K562 (cell line): ENCODE data around the gene PPFIA1. TPM values are rescaled to one million over a fixed set of nuclear protein-coding genes. Genes with fewer than 3 reads are reported as not detected.

Experiments used
- ATAC-seq: fragments of 200-7000 bp; cut with Tn5 transposase; 3 replicates; pipeline ENCODE4 v1.9.1; 2020; ENCODE audit warnings: moderate library complexity
- BruUV-seq: library from RNA; stranded (reverse); fragments of 400-500 nt; replicated peaks from 2 replicates; lab custom pipeline; 2021; lab: Mats Ljungman, UMichigan
- CTCF ChIA-PET: fragments of 300-600 bp; formaldehyde crosslinking; extraction: SDS; loops from one replicate; lab custom pipeline; 2021; ENCODE audit warnings: low intra/inter-chr PET ratio; lab: Yijun Ruan, JAX
- POLR2A ChIA-PET: fragments of 300-600, 350-650 bp; sonication (Branson Sonifier 250); formaldehyde crosslinking; extraction: SDS; loops from one replicate; lab custom pipeline; 2021; ENCODE audit warnings: antibody characterized with exemption, inconsistent platforms; lab: Yijun Ruan, JAX
- DNase-seq, 4 experiments: peaks; one replicate each; pipeline versions ENCODE4 v3.0.0 to v3.0.0-alpha.2; 2011 to 2018; ENCODE audit warnings: low spot score in 3 of 4, mixed read lengths in 3 of 4; ENCODE audit errors: extremely low read depth in 1 of 4
- FAIRE-seq: peaks from 2 replicates; lab custom pipeline; 2011; peaks lifted over from hg19 to GRCh38; lab: Jason Lieb, UNC
- H2AFZ ChIP-seq: 2 replicates; pipeline ENCODE4 v1.6.0; 2011; ENCODE audit warnings: low read depth, low read length, control low read depth, inconsistent platforms
- H3K27ac ChIP-seq: fragments of 200-600 bp; 3 replicates; pipeline ENCODE4 v1.8.0; 2011; ENCODE audit warnings: low read depth, mild to moderate bottlenecking, control low read depth, inconsistent platforms, low read length, moderate library complexity, mixed read lengths; ENCODE audit errors: extremely low read depth
- H3K27me3 ChIP-seq, 2 experiments: fragments of 300-600 bp in 1 of 2; 2 replicates in 1 of 2; 3 replicates in 1 of 2; pipeline versions ENCODE4 v1.6.0 to v1.8.0; 2011; ENCODE audit warnings: inconsistent platforms in 2 of 2, low read length in 2 of 2, mild to moderate bottlenecking in 1 of 2, mixed read lengths in 1 of 2, moderate library complexity in 1 of 2; ENCODE audit not compliant: control insufficient read depth in 2 of 2, insufficient read depth in 2 of 2
- H3K36me3 ChIP-seq: fragments of 300-600 bp; 3 replicates; pipeline ENCODE4 v1.8.0; 2011; ENCODE audit warnings: mild to moderate bottlenecking, low read length, inconsistent platforms; ENCODE audit not compliant: control insufficient read depth, insufficient read depth
- H3K4me1 ChIP-seq, 2 experiments: fragments of 200-600 bp in 1 of 2; replicated peaks in 1 of 2; 2 replicates in 1 of 2; 3 replicates in 1 of 2; pipeline versions ENCODE4 v1.5.1 to v1.8.0; 2011; ENCODE audit warnings: inconsistent platforms in 2 of 2, low read length in 2 of 2, mild to moderate bottlenecking in 1 of 2, mixed read lengths in 1 of 2, moderate library complexity in 1 of 2; ENCODE audit not compliant: control insufficient read depth in 2 of 2, insufficient read depth in 2 of 2
- H3K4me2 ChIP-seq: 2 replicates; pipeline ENCODE4 v1.6.1; 2011; ENCODE audit warnings: low read length, control low read depth, inconsistent platforms, mixed read lengths; ENCODE audit not compliant: insufficient read depth
- H3K4me3 ChIP-seq: fragments of 200-600 bp; sonication (generic), shearing (Covaris generic); 2 replicates; pipeline ENCODE4 v1.5.1; 2016; ENCODE audit warnings: control low read depth, inconsistent platforms
- H3K79me2 ChIP-seq: fragments of 200-600 bp; 3 replicates; pipeline ENCODE4 v1.8.0; 2011; ENCODE audit warnings: low read length, inconsistent platforms; ENCODE audit not compliant: control insufficient read depth, insufficient read depth
- H3K9ac ChIP-seq, 2 experiments: 2 replicates each; pipeline versions ENCODE4 v1.6.0 to v1.6.1; 2011; ENCODE audit warnings: low read depth in 2 of 2, low read length in 2 of 2, control low read depth in 1 of 2, inconsistent platforms in 1 of 2, mild to moderate bottlenecking in 1 of 2, mixed read lengths in 1 of 2; ENCODE audit not compliant: insufficient read depth in 1 of 2
- H3K9me1 ChIP-seq: one replicate; pipeline ENCODE4 v1.6.0; 2011; ENCODE audit warnings: inconsistent platforms, mild to moderate bottlenecking, low read length, moderate library complexity; ENCODE audit not compliant: control insufficient read depth, insufficient read depth
- H3K9me3 ChIP-seq: replicated peaks from 2 replicates; pipeline ENCODE4 v1.5.1; 2011; ENCODE audit warnings: low read depth, low read length, inconsistent platforms; ENCODE audit not compliant: control insufficient read depth, insufficient read depth
- H4K20me1 ChIP-seq: replicated peaks from 2 replicates; pipeline ENCODE4 v1.6.1; 2011; ENCODE audit warnings: low read length, inconsistent platforms, mixed read lengths; ENCODE audit not compliant: control insufficient read depth, insufficient read depth
- ARID1B ChIP-seq: fragments of 450-650 bp; IDR thresholded peaks from 2 replicates; pipeline ENCODE4 v1.6.1; 2016; ENCODE audit warnings: antibody characterized with exemption, mild to moderate bottlenecking, inconsistent platforms
- CBFA2T2 ChIP-seq: fragments of 450-650 bp; conservative IDR thresholded peaks from 2 replicates; pipeline ENCODE4 v1.6.1; 2017; ENCODE audit warnings: mild to moderate bottlenecking
- CBX3 ChIP-seq, 2 experiments: IDR thresholded peaks; 1 replicate in 1 of 2; 2 replicates in 1 of 2; pipeline ENCODE4 v1.6.1; 2012; ENCODE audit warnings: inconsistent platforms in 2 of 2, low read length in 2 of 2, borderline replicate concordance in 1 of 2, control low read depth in 1 of 2
- CREB1 ChIP-seq, 2 experiments: sonication (generic) in 1 of 2; formaldehyde crosslinking in 1 of 2; IDR thresholded peaks; 2 replicates each; pipeline versions ENCODE4 v1.6.1 to v1.8.0; 2012 to 2022; ENCODE audit warnings: inconsistent platforms in 1 of 2, mild to moderate bottlenecking in 1 of 2, missing genetic modification reagents in 1 of 2, moderate library complexity in 1 of 2
- CXXC5 ChIP-seq: fragments of 250-450 bp; sonication (Bioruptor Pico); IDR thresholded peaks from 2 replicates; pipeline ENCODE4 v1.8.0; 2022; ENCODE audit warnings: inconsistent platforms, mild to moderate bottlenecking, moderate library complexity
- ESRRA ChIP-seq: fragments of 450-650 bp; IDR thresholded peaks from 2 replicates; pipeline ENCODE4 v1.6.1; 2014; ENCODE audit warnings: low read depth, mild to moderate bottlenecking, moderate library complexity, borderline replicate concordance
- JUND ChIP-seq, 2 experiments: IDR thresholded peaks; 2 replicates in 1 of 2; 3 replicates in 1 of 2; pipeline ENCODE4 v1.6.1; 2011; ENCODE audit warnings: borderline replicate concordance in 2 of 2, low read depth in 2 of 2, low read length in 2 of 2, improper control_type of control experiment in 1 of 2, missing biosample characterization in 1 of 2, missing genetic modification characterization in 1 of 2, missing genetic modification reagents in 1 of 2
- RNF2 ChIP-seq: sonication (generic); IDR thresholded peaks from 2 replicates; pipeline ENCODE4 v1.6.1; 2016
- WGBS: fragments of 100-300 bp; shearing (Covaris generic); methylation state at CpG from one replicate; pipeline ENCODE4 v1.1.6; 2016; ENCODE audit warnings: low coverage, mixed read lengths; ENCODE audit not compliant: insufficient coverage; ENCODE audit errors: missing lambda C conversion rate; 5-methylcytosine and 5-hydroxymethylcytosine counted together
- in situ Hi-C: fragments of 300-500 bp; cut with MboI; formaldehyde crosslinking; loops from 4 replicates; pipeline ENCODE4 v1.15.0; 2018; ENCODE audit warnings: inconsistent platforms, mixed read lengths
- intact Hi-C: fragments of 100-400 bp; cut with micrococcal nuclease; formaldehyde crosslinking; loops from 2 replicates; pipeline ENCODE4 v1.14.2; 2022
- polyA plus RNA-seq, 8 experiments: library from polyadenylated mRNA; depleted of rRNA in 4 of 8; stranded (reverse) in 5 of 8; unstranded in 3 of 8; fragments of >200 nt; fragmentation: Nextera tagmentation in 2 of 8; fragmentation: Illumina TruSeq in 1 of 8; extraction: Ambion mirVana in 2 of 8; extraction: Trizol in 1 of 8; gene quantifications; 2 replicates each; pipeline versions ENCODE4 v1.2.1 to v1.2.3, GENCODE V29; 2011 to 2014; ENCODE audit warnings: inconsistent platforms in 1 of 8, missing spikeins in 1 of 8
- total RNA-seq, 7 experiments: library from RNA; depleted of rRNA in 6 of 7; stranded (reverse); fragments of >200 nt in 6 of 7; fragmentation: Illumina TruSeq in 2 of 7; extraction: Trizol in 2 of 7; gene quantifications; 2 replicates each; pipeline versions ENCODE4 v1.2.1 to v1.2.3, GENCODE V29; 2011 to 2021; ENCODE audit warnings: low replicate concordance in 1 of 7
- TF ChIP-seq, protein P1 (sequence below): sonication (generic); formaldehyde crosslinking; IDR thresholded peaks from 2 replicates; pipeline ENCODE4 v1.8.1; 2023; ENCODE audit warnings: missing genetic modification reagents, mild to moderate bottlenecking, borderline replicate concordance
- TF ChIP-seq, protein P2 (sequence below): sonication (generic); formaldehyde crosslinking; IDR thresholded peaks from 2 replicates; pipeline ENCODE4 v1.5.0; 2020; ENCODE audit warnings: missing genetic modification reagents
- TF ChIP-seq, protein P3 (sequence below): fragments of 450-650 bp; IDR thresholded peaks from 2 replicates; pipeline ENCODE4 v1.6.1; 2016; ENCODE audit warnings: low read depth, mild to moderate bottlenecking, moderate library complexity

Gene PPFIA1
- total and polyA plus RNA-seq, 9 of the 15 experiments (the other 6 are each of a cell fraction or from before 2014, with no cell fraction given): 9.9 to 41.5 (median 28.5) TPM

DNA sequence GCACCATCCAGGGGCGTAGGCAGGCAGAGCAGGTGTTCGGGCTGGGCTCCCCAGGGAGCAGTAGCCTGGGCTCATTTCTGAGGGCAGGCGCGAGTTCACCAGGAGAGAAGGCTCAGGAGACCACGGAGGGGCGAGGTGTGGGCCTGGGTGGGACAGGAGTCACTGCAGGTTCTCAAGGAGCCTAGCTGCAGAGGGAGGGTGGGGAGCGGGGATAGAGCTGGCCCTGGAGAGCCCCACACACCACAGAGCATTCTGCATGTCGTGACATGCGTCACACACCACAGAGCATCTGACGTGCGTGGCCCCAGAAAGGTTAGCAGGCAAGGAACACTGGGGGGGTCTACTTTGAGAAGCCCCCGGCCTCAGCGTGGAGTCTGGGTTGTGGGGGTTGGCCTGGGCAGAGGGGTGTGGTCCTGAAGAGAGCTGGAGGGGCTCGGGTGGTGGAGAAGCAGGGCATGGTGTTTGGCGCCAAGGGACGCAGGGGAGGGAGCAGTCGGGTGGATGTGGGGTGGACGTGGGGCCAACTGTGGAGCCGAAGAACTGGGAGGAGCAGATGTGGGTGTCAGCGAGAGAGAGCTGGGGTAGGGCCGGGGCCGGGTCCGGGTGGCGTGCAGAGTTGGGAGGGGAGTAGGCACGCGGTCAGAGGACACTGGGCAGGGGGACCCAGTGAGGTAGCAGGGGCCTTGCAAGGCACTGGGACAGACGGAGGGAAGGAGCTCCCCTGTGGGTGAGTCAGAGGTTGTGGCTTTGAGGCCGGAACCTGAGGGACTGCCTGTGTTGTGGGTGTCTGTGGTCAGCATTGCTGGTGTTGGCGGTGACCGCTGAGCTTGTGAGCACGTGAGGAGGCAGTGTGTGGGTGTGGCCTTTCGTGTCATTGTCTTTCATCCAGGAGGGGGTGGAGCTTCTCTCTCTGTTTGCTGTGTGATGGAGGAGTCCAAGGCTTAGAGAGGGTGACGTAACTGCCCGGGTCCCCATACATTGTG lies 153.3 kb downstream of the PPFIA1 start:
- Histone ChIP-seq H2AFZ (no peak overlapping the region), H3K27me3 (no peaks in the 10 kb centered on the region), H3K79me2 (peaks cover 27% of the 10 kb centered on the region), H3K4me2 (no peak overlapping the region), H3K9ac (peak overlapping the region in 1 of 2 experiments; percentile 72; a peak in 2 of 4 replicates), H3K27ac (peak overlapping the region; percentile 22; the same call in 1 of the 3 replicates), H3K4me3 (no peak overlapping the region), H4K20me1 (peaks cover 35% of the 10 kb centered on the region), H3K36me3 (peaks cover 74% of the 10 kb centered on the region), H3K9me1 (peaks cover 16% of the 10 kb centered on the region), H3K4me1 (peaks cover 11 to 37% of the 10 kb centered on the region in 2 experiments; a peak in 4 of 5 replicates), H3K9me3 (no peaks in the 10 kb centered on the region)
- WGBS: 77% methylated on average over 19 of the region's 34 CpGs
- DNase-seq: peak; percentile 66 to 82 (median 70)
- peak; percentile 67 for ATAC-seq
- no TSS peak for BruUV-seq
- intact Hi-C loops (loop anchor here (5.0 kb wide), 1 partner anchor 33 kb away; no protein-coding TSS in a partner anchor), in situ Hi-C loops (no loop called here)
- ChIA-PET POLR2A (interaction anchor here (0.6 to 1.2 kb wide), 3 partner anchors 9 to 813 kb away, joined by 3 to 4 read pairs (median 3); no protein-coding TSS in a partner anchor), CTCF (no interaction called here)
- peak; percentile 82 for FAIRE-seq
- peak; percentile 47; the same call in 1 of the 2 replicates for TF ChIP-seq CXXC5 (CRISPR knock-in tag)
- TF ChIP-seq, protein P1, sequence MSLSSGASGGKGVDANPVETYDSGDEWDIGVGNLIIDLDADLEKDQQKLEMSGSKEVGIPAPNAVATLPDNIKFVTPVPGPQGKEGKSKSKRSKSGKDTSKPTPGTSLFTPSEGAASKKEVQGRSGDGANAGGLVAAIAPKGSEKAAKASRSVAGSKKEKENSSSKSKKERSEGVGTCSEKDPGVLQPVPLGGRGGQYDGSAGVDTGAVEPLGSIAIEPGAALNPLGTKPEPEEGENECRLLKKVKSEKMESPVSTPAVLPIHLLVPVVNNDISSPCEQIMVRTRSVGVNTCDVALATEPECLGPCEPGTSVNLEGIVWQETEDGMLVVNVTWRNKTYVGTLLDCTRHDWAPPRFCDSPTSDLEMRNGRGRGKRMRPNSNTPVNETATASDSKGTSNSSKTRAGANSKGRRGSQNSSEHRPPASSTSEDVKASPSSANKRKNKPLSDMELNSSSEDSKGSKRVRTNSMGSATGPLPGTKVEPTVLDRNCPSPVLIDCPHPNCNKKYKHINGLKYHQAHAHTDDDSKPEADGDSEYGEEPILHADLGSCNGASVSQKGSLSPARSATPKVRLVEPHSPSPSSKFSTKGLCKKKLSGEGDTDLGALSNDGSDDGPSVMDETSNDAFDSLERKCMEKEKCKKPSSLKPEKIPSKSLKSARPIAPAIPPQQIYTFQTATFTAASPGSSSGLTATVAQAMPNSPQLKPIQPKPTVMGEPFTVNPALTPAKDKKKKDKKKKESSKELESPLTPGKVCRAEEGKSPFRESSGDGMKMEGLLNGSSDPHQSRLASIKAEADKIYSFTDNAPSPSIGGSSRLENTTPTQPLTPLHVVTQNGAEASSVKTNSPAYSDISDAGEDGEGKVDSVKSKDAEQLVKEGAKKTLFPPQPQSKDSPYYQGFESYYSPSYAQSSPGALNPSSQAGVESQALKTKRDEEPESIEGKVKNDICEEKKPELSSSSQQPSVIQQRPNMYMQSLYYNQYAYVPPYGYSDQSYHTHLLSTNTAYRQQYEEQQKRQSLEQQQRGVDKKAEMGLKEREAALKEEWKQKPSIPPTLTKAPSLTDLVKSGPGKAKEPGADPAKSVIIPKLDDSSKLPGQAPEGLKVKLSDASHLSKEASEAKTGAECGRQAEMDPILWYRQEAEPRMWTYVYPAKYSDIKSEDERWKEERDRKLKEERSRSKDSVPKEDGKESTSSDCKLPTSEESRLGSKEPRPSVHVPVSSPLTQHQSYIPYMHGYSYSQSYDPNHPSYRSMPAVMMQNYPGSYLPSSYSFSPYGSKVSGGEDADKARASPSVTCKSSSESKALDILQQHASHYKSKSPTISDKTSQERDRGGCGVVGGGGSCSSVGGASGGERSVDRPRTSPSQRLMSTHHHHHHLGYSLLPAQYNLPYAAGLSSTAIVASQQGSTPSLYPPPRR (CRISPR knock-in tag): peak; percentile 94; the same call in 1 of the 2 replicates
- peak; percentile 21; the same call in 1 of the 2 replicates for TF ChIP-seq CBFA2T2
- TF ChIP-seq CBX3 (IDR thresholded peaks at IDR 0.05; ENCODE audit: borderline replicate concordance in 1 of 2, low read length in 2 of 2): no peak
- peak; percentile 89 for TF ChIP-seq JUND (IDR thresholded peaks at IDR 0.05; ENCODE audit: borderline replicate concordance, low read depth, low read length)
- TF ChIP-seq JUND (tag; IDR thresholded peaks at IDR 0.05; ENCODE audit: borderline replicate concordance, low read depth, low read length): peak; percentile 77; the same call in 2 of the 3 replicates
- peak; percentile 56; the same call in 1 of the 2 replicates for TF ChIP-seq RNF2
- TF ChIP-seq CREB1 (IDR thresholded peaks at IDR 0.05): no peak
- peak; percentile 23; the same call in 1 of the 2 replicates for TF ChIP-seq CREB1 (CRISPR knock-in tag; IDR thresholded peaks at IDR 0.05)
- TF ChIP-seq, protein P2, sequence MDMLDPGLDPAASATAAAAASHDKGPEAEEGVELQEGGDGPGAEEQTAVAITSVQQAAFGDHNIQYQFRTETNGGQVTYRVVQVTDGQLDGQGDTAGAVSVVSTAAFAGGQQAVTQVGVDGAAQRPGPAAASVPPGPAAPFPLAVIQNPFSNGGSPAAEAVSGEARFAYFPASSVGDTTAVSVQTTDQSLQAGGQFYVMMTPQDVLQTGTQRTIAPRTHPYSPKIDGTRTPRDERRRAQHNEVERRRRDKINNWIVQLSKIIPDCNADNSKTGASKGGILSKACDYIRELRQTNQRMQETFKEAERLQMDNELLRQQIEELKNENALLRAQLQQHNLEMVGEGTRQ (CRISPR knock-in tag): peak; percentile 70
- peak; percentile 69 for TF ChIP-seq ARID1B
- TF ChIP-seq, protein P3, sequence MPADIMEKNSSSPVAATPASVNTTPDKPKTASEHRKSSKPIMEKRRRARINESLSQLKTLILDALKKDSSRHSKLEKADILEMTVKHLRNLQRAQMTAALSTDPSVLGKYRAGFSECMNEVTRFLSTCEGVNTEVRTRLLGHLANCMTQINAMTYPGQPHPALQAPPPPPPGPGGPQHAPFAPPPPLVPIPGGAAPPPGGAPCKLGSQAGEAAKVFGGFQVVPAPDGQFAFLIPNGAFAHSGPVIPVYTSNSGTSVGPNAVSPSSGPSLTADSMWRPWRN: peak; percentile 90
- TF ChIP-seq ESRRA: peak; percentile 92; the same call in 1 of the 2 replicates
